HepG2 (cell line): ENCODE data around the gene COL18A1. TPM values are rescaled to one million over a fixed set of nuclear protein-coding genes. Genes with fewer than 3 reads are reported as not detected.

ENCODE experiments used
- AFF4 ChIP-seq: sonication (generic); formaldehyde crosslinking; IDR thresholded peaks from 2 replicates; pipeline ENCODE4 v1.4.0; 2020; ENCODE audit warnings: missing genetic modification reagents
- ERF ChIP-seq: IDR thresholded peaks from 2 replicates; pipeline ENCODE4 v1.6.1; 2018; ENCODE audit warnings: missing biosample characterization, missing genetic modification reagents
- HMGXB3 ChIP-seq: sonication (generic); formaldehyde crosslinking; IDR thresholded peaks from 2 replicates; pipeline ENCODE4 v1.4.0; 2020; ENCODE audit warnings: missing genetic modification reagents, borderline replicate concordance
- PRPF4 ChIP-seq: fragments of 200-400 bp; formaldehyde crosslinking; IDR thresholded peaks from 2 replicates; pipeline ENCODE4 v1.6.1; 2016; ENCODE audit warnings: low read length, low read depth; ENCODE audit not compliant: poor library complexity, severe bottlenecking
- RFXAP ChIP-seq: sonication (generic); formaldehyde crosslinking; IDR thresholded peaks from 2 replicates; pipeline ENCODE4 v1.4.0; 2020; ENCODE audit warnings: missing genetic modification reagents, borderline replicate concordance
- ZBTB7A ChIP-seq: sonication (generic); formaldehyde crosslinking; IDR thresholded peaks from 2 replicates; pipeline ENCODE4 v1.8.0; 2022; ENCODE audit warnings: mild to moderate bottlenecking, missing genetic modification reagents
- ZFAT ChIP-seq: sonication (generic); formaldehyde crosslinking; conservative IDR thresholded peaks from 2 replicates; pipeline ENCODE4 v1.8.1; 2023; ENCODE audit warnings: missing genetic modification reagents, inconsistent platforms
- ZFP36L2 ChIP-seq: sonication (generic); formaldehyde crosslinking; IDR thresholded peaks from 2 replicates; pipeline ENCODE4 v1.4.0; 2020; ENCODE audit warnings: missing genetic modification reagents
- ZMYM4 ChIP-seq: sonication (generic); formaldehyde crosslinking; IDR thresholded peaks from 2 replicates; pipeline ENCODE4 v1.8.1; 2023; ENCODE audit warnings: mild to moderate bottlenecking, missing genetic modification reagents
- ZNF333 ChIP-seq: sonication (generic); formaldehyde crosslinking; IDR thresholded peaks from 2 replicates; pipeline ENCODE4 v1.4.0; 2020; ENCODE audit warnings: mild to moderate bottlenecking, missing genetic modification reagents, borderline replicate concordance
- ZNF615 ChIP-seq: sonication (generic); formaldehyde crosslinking; IDR thresholded peaks from 2 replicates; pipeline ENCODE4 v1.5.0; 2020; ENCODE audit warnings: mild to moderate bottlenecking, missing genetic modification reagents, borderline replicate concordance
- ZNF773 ChIP-seq: sonication (generic); formaldehyde crosslinking; IDR thresholded peaks from 2 replicates; pipeline ENCODE4 v1.4.0; 2020; ENCODE audit warnings: missing genetic modification reagents, borderline replicate concordance
- ZSCAN12 ChIP-seq: sonication (generic); formaldehyde crosslinking; IDR thresholded peaks from 2 replicates; pipeline ENCODE4 v1.9.0; 2021; ENCODE audit warnings: mild to moderate bottlenecking, missing genetic modification reagents
- polyA plus RNA-seq, 8 experiments: library from polyadenylated mRNA; depleted of rRNA in 3 of 8; stranded (reverse) in 7 of 8; unstranded in 1 of 8; fragments of >200 nt; fragmentation: Illumina TruSeq in 4 of 8; extraction: Trizol in 4 of 8; gene quantifications; 2 replicates each; pipeline versions ENCODE4 v1.2.1 to v1.2.3, GENCODE V29; 2011 to 2016; ENCODE audit warnings: low read depth in 4 of 8, missing spikeins in 1 of 8, mixed read lengths in 1 of 8; ENCODE audit not compliant: insufficient read depth in 1 of 8
- total RNA-seq, 5 experiments: library from RNA; depleted of rRNA; stranded (reverse); fragments of >200 nt; fragmentation: Illumina TruSeq; extraction: Trizol; gene quantifications; 2 replicates each; pipeline ENCODE4 v1.2.3, GENCODE V29; 2016; ENCODE audit warnings: low read depth in 1 of 5
- TF ChIP-seq, protein P1 (sequence below): sonication (generic); formaldehyde crosslinking; IDR thresholded peaks from 2 replicates; pipeline ENCODE4 v1.4.0; 2020; ENCODE audit warnings: missing genetic modification reagents
- TF ChIP-seq, protein P2 (sequence below): sonication (generic); formaldehyde crosslinking; IDR thresholded peaks from 2 replicates; pipeline ENCODE4 v1.9.0; 2022; ENCODE audit warnings: missing genetic modification reagents, mild to moderate bottlenecking, borderline replicate concordance

The COL18A1 gene
- total and polyA plus RNA-seq, 2 of the 13 experiments (the other 11 are each of a cell fraction or from before 2014, with no cell fraction given): 79.0 to 102 TPM

DNA sequence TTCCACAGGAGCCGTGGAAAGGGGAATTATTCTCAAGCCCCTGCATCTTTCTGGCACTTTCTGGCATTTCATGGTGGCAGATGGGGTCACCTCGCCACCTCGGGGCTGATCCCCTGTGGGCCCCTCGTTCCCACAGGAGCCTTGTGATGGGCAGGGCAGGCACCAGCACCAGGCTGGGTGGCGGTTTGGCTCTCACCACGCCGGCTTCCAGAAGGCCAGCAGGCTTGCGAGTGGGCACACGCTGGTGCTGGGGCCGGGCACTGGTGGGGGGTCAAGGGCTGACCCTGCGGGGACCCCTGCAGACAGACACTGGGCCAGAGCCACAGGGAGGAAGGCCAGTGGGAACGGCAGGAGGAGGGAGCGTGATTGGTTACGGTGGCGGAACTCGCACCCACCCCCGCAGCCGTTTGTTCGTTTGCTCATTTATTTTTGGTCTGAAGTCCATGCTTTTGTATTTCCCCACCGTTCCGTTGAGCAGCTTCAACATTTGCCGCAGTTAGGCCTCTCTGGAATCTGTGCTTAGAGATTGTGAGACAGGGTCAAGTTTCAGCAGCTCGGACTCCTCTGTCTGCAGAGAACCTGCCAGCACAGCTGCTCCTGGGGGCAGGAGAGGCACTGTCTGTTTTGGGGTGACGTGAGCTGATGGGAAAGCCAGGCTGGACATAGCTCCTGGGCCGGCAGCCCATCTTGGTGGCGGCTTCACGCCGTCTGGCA, 5.3 kb downstream of the COL18A1 start (continued):
- TF ChIP-seq ZFAT (CRISPR knock-in tag) (no peak), AFF4 (CRISPR knock-in tag) (no peak), ERF (CRISPR knock-in tag) (peak; percentile 37; the same call in 1 of the 2 replicates), ZFP36L2 (CRISPR knock-in tag) (no peak), HMGXB3 (CRISPR knock-in tag) (peak; percentile 78), ZSCAN12 (CRISPR knock-in tag) (no peak), ZNF773 (no peak), ZMYM4 (CRISPR knock-in tag) (peak; percentile 42; the same call in 1 of the 2 replicates), ZNF333 (CRISPR knock-in tag) (no peak; the same call in none of the 2 replicates), ZNF615 (CRISPR knock-in tag) (no peak), ZBTB7A (peak; percentile 92), RFXAP (CRISPR knock-in tag) (peak; percentile 76; the same call in 1 of the 2 replicates), PRPF4 (no peak)
- TF ChIP-seq, protein P1, sequence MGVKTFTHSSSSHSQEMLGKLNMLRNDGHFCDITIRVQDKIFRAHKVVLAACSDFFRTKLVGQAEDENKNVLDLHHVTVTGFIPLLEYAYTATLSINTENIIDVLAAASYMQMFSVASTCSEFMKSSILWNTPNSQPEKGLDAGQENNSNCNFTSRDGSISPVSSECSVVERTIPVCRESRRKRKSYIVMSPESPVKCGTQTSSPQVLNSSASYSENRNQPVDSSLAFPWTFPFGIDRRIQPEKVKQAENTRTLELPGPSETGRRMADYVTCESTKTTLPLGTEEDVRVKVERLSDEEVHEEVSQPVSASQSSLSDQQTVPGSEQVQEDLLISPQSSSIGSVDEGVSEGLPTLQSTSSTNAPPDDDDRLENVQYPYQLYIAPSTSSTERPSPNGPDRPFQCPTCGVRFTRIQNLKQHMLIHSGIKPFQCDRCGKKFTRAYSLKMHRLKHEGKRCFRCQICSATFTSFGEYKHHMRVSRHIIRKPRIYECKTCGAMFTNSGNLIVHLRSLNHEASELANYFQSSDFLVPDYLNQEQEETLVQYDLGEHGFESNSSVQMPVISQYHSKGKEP (CRISPR knock-in tag): no peak
- TF ChIP-seq, protein P2, sequence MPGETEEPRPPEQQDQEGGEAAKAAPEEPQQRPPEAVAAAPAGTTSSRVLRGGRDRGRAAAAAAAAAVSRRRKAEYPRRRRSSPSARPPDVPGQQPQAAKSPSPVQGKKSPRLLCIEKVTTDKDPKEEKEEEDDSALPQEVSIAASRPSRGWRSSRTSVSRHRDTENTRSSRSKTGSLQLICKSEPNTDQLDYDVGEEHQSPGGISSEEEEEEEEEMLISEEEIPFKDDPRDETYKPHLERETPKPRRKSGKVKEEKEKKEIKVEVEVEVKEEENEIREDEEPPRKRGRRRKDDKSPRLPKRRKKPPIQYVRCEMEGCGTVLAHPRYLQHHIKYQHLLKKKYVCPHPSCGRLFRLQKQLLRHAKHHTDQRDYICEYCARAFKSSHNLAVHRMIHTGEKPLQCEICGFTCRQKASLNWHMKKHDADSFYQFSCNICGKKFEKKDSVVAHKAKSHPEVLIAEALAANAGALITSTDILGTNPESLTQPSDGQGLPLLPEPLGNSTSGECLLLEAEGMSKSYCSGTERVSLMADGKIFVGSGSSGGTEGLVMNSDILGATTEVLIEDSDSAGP (CRISPR knock-in tag): no peak; the same call in 1 of the 2 replicates
